Caco-2 (cell line): ENCODE data around the gene HS1BP3. TPM values are rescaled to one million over a fixed set of nuclear protein-coding genes. Genes with fewer than 3 reads are reported as not detected.

ENCODE experiments used
- BruUV-seq: library from RNA; stranded (reverse); fragments of 400-500 nt; replicated peaks from 2 replicates; lab custom pipeline; 2021; lab: Mats Ljungman, UMichigan
- CTCF ChIA-PET: fragments of 300-600 bp; sonication (Branson Sonifier 250); formaldehyde crosslinking; loops from one replicate; lab custom pipeline; 2022; ENCODE audit warnings: antibody characterized with exemption; lab: Charles Lee
- POLR2A ChIA-PET: fragments of 300-600 bp; sonication (Branson Sonifier 250); formaldehyde crosslinking; loops from one replicate; lab custom pipeline; 2022; ENCODE audit warnings: antibody characterized with exemption; lab: Charles Lee
- DNase-seq, 2 experiments: peaks; one replicate each; pipeline versions ENCODE4 v3.0.0 to v3.0.0-alpha.2; 2020 to 2022
- H3K27me3 ChIP-seq: replicated peaks from 2 replicates; pipeline ENCODE4 v1.6.0; 2011; ENCODE audit warnings: low read length; ENCODE audit not compliant: control insufficient read depth, insufficient read depth
- H3K36me3 ChIP-seq: 2 replicates; pipeline ENCODE4 v1.5.1; 2011; ENCODE audit warnings: low read length; ENCODE audit not compliant: control insufficient read depth, insufficient read depth
- H3K4me1 ChIP-seq: fragments of 250-450 bp; sonication (Bioruptor Pico); 2 replicates; pipeline ENCODE4 v1.5.1; 2020; ENCODE audit warnings: mild to moderate bottlenecking
- H3K4me3 ChIP-seq: 2 replicates; pipeline ENCODE4 v1.5.1; 2011; ENCODE audit warnings: low read depth, mild to moderate bottlenecking, control low read depth, low read length
- H3K9me3 ChIP-seq: fragments of 250-450 bp; sonication (Bioruptor Pico); 2 replicates; pipeline ENCODE4 v1.5.1; 2020; ENCODE audit warnings: mild to moderate bottlenecking, moderate library complexity
- H3K27ac Mint-ChIP-seq: one replicate; pipeline ENCODE4 v1.8.0; 2022; ENCODE audit warnings: mixed read lengths; ENCODE audit not compliant: unreplicated experiment
- H3K27me3 Mint-ChIP-seq: one replicate; pipeline ENCODE4 v1.8.0; 2022; ENCODE audit warnings: mixed read lengths; ENCODE audit not compliant: insufficient read depth, unreplicated experiment
- H3K36me3 Mint-ChIP-seq: one replicate; pipeline ENCODE4 v1.8.0; 2022; ENCODE audit warnings: mild to moderate bottlenecking, mixed read lengths; ENCODE audit not compliant: insufficient read depth, unreplicated experiment
- H3K4me1 Mint-ChIP-seq: one replicate; pipeline ENCODE4 v1.8.0; 2022; ENCODE audit warnings: low read depth, mixed read lengths; ENCODE audit not compliant: unreplicated experiment
- H3K4me3 Mint-ChIP-seq: one replicate; pipeline ENCODE4 v1.8.0; 2022; ENCODE audit warnings: mild to moderate bottlenecking, moderate library complexity, mixed read lengths; ENCODE audit not compliant: unreplicated experiment
- H3K9me3 Mint-ChIP-seq: one replicate; pipeline ENCODE4 v1.8.0; 2022; ENCODE audit warnings: mixed read lengths; ENCODE audit not compliant: unreplicated experiment
- intact Hi-C: fragments of 100-400 bp; cut with micrococcal nuclease; formaldehyde crosslinking; loops from one replicate; pipeline ENCODE4 v1.10.0; 2022; ENCODE audit not compliant: unreplicated experiment
- total RNA-seq: library from RNA; stranded (reverse); gene quantifications from 2 replicates; pipeline ENCODE4 v1.2.3, GENCODE V29; 2022
- TF ChIP-seq, protein P1 (sequence below), 2 experiments: fragments of 200-600 bp in 1 of 2; IDR thresholded peaks; 1 replicate in 1 of 2; 2 replicates in 1 of 2; pipeline versions ENCODE4 v1.5.1 to v1.8.0; 2011 to 2022; ENCODE audit warnings: antibody characterized with exemption in 1 of 2, control low read depth in 1 of 2, inconsistent platforms in 1 of 2, low read depth in 1 of 2, low read length in 1 of 2, mild to moderate bottlenecking in 1 of 2, moderate library complexity in 1 of 2; ENCODE audit not compliant: insufficient read depth in 1 of 2, severe bottlenecking in 1 of 2, unreplicated experiment in 1 of 2

HS1BP3 gene
- total RNA-seq, 1 experiment from 2014 or later: 31.1 TPM

DNA sequence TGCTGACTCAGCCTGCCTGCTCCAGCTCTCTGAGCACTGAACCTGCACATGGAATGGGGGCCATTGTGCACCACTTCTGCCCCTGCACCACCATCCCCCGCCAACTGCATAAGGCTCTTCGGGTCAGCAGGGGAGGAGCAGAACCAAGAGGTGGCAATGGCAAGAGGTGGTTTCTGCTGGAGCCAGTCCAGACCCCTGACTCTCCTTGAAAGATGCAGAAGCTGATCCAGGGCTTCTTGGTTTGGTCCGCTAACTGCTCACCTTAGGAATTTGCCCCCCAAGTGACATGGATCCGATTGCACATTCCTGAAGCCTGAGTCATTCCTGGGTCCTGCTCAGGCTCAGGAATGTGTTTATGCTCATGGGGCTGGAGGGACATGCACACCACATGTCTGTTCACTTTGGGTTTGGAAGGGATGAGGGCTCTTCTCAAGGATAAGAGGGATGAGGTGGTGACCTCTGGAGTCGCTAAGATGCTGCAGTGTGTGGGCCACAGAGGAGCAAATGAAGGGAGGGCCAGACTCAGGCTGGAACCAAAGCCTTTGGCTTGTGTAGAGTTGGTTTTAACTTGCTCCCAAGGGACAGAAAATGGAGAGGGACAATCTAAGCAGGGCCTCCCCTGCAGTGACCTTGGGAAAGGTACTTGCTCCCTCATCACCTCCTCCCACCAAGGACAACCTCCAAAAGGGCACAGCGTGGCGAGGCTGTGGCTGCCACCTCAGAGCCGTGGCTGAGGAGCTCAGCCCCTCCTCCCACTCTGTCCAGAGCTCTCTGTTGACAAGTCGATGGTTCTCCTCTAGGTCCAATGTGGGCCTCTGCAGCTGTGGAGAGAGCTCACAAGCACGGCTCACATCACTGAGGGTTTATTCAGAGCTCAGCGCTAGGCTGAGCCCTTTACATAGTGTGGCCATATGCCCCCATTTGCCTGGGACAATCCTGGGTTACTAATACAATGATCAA, 66.2 kb downstream of the HS1BP3 start:
- peaks cover 55% of the 10 kb centered on the region for H3K4me1 ChIP-seq
- Mint-ChIP-seq H3K27me3 (no peaks in the 10 kb centered on the region), H3K4me3 (peak overlapping the region; percentile 32), H3K36me3 (peaks cover 6% of the 10 kb centered on the region), H3K4me1 (peaks cover 44% of the 10 kb centered on the region), H3K9me3 (no peaks in the 10 kb centered on the region), H3K27ac (peak overlapping the region; percentile 89)
- ChIA-PET POLR2A (interaction anchor here (1.3 to 2.2 kb wide), 2 partner anchors 9 to 138 kb away, joined by 6 to 13 read pairs; partner anchors contain the start of gene RHOB), CTCF (interaction anchor here (0.5 kb wide), 1 partner anchor 84 kb away, joined by 3 read pairs; no protein-coding TSS in a partner anchor)
- intact Hi-C loops: loop anchor here (1.0 kb wide), 2 partner anchors 9 to 137 kb away; partner anchors contain the start of gene RHOB
- peak; percentile 85 to 92 for DNase-seq
- no peak overlapping the region for H3K4me3 ChIP-seq
- no peaks in the 10 kb centered on the region for H3K36me3 ChIP-seq
- TF ChIP-seq, protein P1, sequence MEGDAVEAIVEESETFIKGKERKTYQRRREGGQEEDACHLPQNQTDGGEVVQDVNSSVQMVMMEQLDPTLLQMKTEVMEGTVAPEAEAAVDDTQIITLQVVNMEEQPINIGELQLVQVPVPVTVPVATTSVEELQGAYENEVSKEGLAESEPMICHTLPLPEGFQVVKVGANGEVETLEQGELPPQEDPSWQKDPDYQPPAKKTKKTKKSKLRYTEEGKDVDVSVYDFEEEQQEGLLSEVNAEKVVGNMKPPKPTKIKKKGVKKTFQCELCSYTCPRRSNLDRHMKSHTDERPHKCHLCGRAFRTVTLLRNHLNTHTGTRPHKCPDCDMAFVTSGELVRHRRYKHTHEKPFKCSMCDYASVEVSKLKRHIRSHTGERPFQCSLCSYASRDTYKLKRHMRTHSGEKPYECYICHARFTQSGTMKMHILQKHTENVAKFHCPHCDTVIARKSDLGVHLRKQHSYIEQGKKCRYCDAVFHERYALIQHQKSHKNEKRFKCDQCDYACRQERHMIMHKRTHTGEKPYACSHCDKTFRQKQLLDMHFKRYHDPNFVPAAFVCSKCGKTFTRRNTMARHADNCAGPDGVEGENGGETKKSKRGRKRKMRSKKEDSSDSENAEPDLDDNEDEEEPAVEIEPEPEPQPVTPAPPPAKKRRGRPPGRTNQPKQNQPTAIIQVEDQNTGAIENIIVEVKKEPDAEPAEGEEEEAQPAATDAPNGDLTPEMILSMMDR (IDR thresholded peaks at IDR 0.05; ENCODE audit: insufficient read depth in 1 of 2, low read depth in 1 of 2, low read length in 1 of 2, severe bottlenecking in 1 of 2, unreplicated experiment in 1 of 2): no peak
- TSS peak; percentile 65 for BruUV-seq
- no peaks in the 10 kb centered on the region for H3K9me3 ChIP-seq
- no peaks in the 10 kb centered on the region for H3K27me3 ChIP-seq

DNA sequence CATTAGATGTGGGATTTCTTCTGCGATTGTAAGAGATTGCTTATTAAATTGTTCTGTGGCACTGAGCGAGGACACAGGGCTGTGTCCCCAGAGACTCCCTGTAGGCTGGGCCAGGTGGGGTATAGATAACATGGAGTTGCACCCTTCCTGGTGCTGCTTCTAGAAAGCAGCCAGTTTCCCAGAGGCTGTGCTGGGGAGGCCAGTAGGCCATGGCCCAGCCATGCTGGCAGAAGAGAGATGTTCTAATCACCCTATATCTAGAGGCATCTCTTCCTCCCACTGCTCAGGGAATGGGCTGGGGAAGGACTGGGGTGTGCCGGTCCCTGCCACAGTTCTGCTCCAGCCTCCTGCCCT, 66.9 kb downstream of the HS1BP3 start:
- H3K4me3 ChIP-seq: no peak overlapping the region
- Mint-ChIP-seq H3K4me1 (peaks cover 46% of the 10 kb centered on the region), H3K27ac (peak overlapping the region; percentile 89), H3K4me3 (no peak overlapping the region), H3K36me3 (peaks cover 6% of the 10 kb centered on the region), H3K9me3 (no peaks in the 10 kb centered on the region), H3K27me3 (no peaks in the 10 kb centered on the region)
- intact Hi-C loops: loop anchor here (1.0 kb wide), 2 partner anchors 9 to 137 kb away; partner anchors contain the start of gene RHOB
- H3K9me3 ChIP-seq: no peaks in the 10 kb centered on the region
- no peak for DNase-seq
- H3K4me1 ChIP-seq: peaks cover 61% of the 10 kb centered on the region
- H3K36me3 ChIP-seq: no peaks in the 10 kb centered on the region
- no peaks in the 10 kb centered on the region for H3K27me3 ChIP-seq
- no TSS peak for BruUV-seq
- ChIA-PET POLR2A (interaction anchor here (1.3 to 2.2 kb wide), 2 partner anchors 10 to 137 kb away, joined by 6 to 13 read pairs; partner anchors contain the start of gene RHOB), CTCF (no interaction called here)
- TF ChIP-seq, protein P1 (IDR thresholded peaks at IDR 0.05; ENCODE audit: insufficient read depth in 1 of 2, low read depth in 1 of 2, low read length in 1 of 2, severe bottlenecking in 1 of 2, unreplicated experiment in 1 of 2): no peak

DNA sequence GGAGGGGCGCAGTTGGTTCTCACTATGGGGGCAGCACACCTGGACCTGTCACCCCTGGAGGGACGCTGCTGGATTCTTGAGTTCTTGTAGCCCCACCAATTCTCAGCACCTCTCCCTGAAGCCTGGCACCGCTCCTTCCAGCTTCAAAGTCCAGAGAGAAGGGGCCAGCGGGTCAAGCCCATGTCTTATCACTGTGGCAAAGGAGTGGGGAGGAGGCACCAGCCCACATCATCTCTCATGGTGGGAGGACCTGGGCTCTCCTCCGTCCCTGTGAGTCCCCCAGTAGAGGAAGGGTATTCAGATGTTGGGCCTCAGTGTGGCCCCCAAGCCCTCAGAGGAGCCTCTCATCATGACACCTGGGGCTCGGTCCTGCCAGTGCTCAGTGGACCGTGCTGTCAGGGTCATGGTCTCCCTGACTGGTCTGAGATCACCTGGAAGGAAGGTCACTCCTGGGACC, 67.4 kb downstream of the HS1BP3 start:
- CTCF ChIA-PET: no interaction called here
- POLR2A ChIA-PET: interaction anchor here (0.9 kb wide), 1 partner anchor 136 kb away, joined by 3 read pairs; the partner anchor contains the start of gene RHOB
- Histone ChIP-seq H3K9me3 (no peaks in the 10 kb centered on the region), H3K4me3 (no peak overlapping the region), H3K4me1 (peaks cover 67% of the 10 kb centered on the region), H3K36me3 (no peaks in the 10 kb centered on the region), H3K27me3 (no peaks in the 10 kb centered on the region)
- no peak for DNase-seq
- intact Hi-C loops: no loop called here
- peaks cover 6% of the 10 kb centered on the region for H3K36me3 Mint-ChIP-seq
- H3K27me3 Mint-ChIP-seq: no peaks in the 10 kb centered on the region
- H3K4me3 Mint-ChIP-seq: no peak overlapping the region
- H3K4me1 Mint-ChIP-seq: peaks cover 46% of the 10 kb centered on the region
- H3K9me3 Mint-ChIP-seq: no peaks in the 10 kb centered on the region
- BruUV-seq: no TSS peak
- peak overlapping the region; percentile 89 for H3K27ac Mint-ChIP-seq
- TF ChIP-seq, protein P1 (IDR thresholded peaks at IDR 0.05; ENCODE audit: insufficient read depth in 1 of 2, low read depth in 1 of 2, low read length in 1 of 2, severe bottlenecking in 1 of 2, unreplicated experiment in 1 of 2): no peak
